H1 (cell line): Measurements from ENCODE around the gene FOSL1. TPM values are rescaled to one million over a fixed set of nuclear protein-coding genes. Genes with fewer than 3 reads are reported as not detected.

ENCODE experiments used
- BRCA1 ChIP-seq: IDR thresholded peaks from 2 replicates; pipeline ENCODE4 v1.6.1; 2012; ENCODE audit warnings: low read depth, low read length, improper control_type of control experiment
- CBX5 ChIP-seq: fragments of 300-800, 300-1000 bp; sonication (generic); IDR thresholded peaks from 2 replicates; pipeline ENCODE4 v1.7.1; 2016; ENCODE audit warnings: antibody characterized with exemption, low read length, low read depth
- CBX8 ChIP-seq: fragments of 300-800, 300-1000 bp; sonication (generic); IDR thresholded peaks from 2 replicates; pipeline ENCODE4 v1.7.1; 2016; ENCODE audit warnings: low read depth, low read length, borderline replicate concordance
- CEBPB ChIP-seq: IDR thresholded peaks from 2 replicates; pipeline ENCODE4 v1.6.1; 2012; ENCODE audit warnings: low read depth, low read length
- CHD1 ChIP-seq: IDR thresholded peaks from 2 replicates; pipeline ENCODE4 v1.6.1; 2012; ENCODE audit warnings: low read depth, low read length, improper control_type of control experiment
- CREB1 ChIP-seq: IDR thresholded peaks from 2 replicates; pipeline ENCODE4 v1.6.1; 2012; ENCODE audit warnings: inconsistent platforms
- E2F6 ChIP-seq: IDR thresholded peaks from 2 replicates; pipeline ENCODE4 v1.6.1; 2012; ENCODE audit warnings: inconsistent platforms
- EGR1 ChIP-seq: IDR thresholded peaks from 2 replicates; pipeline ENCODE4 v1.6.1; 2011; ENCODE audit warnings: low read depth, low read length, borderline replicate concordance
- EP300 ChIP-seq, 2 experiments: IDR thresholded peaks; 1 replicate in 1 of 2; 2 replicates in 1 of 2; pipeline ENCODE4 v1.6.1; 2011 to 2012; ENCODE audit warnings: low read depth in 2 of 2, low read length in 2 of 2, mild to moderate bottlenecking in 2 of 2, borderline replicate concordance in 1 of 2, inconsistent platforms in 1 of 2, moderate library complexity in 1 of 2
- GABPA ChIP-seq: IDR thresholded peaks from 2 replicates; pipeline ENCODE4 v1.6.1; 2011; ENCODE audit warnings: mild to moderate bottlenecking, low read length, moderate library complexity, borderline replicate concordance; ENCODE audit not compliant: insufficient read depth
- JUND ChIP-seq: IDR thresholded peaks from 2 replicates; pipeline ENCODE4 v1.6.1; 2011; ENCODE audit warnings: mild to moderate bottlenecking, improper control_type of control experiment, low read length
- MAFK ChIP-seq: IDR thresholded peaks from 2 replicates; pipeline ENCODE4 v1.6.1; 2012; ENCODE audit warnings: low read depth, mild to moderate bottlenecking, improper control_type of control experiment, low read length
- MAX ChIP-seq: IDR thresholded peaks from 2 replicates; pipeline ENCODE4 v1.6.1; 2012; ENCODE audit warnings: inconsistent platforms
- NANOG ChIP-seq: IDR thresholded peaks from 2 replicates; pipeline ENCODE4 v1.6.1; 2011; ENCODE audit warnings: low read length, low read depth, mild to moderate bottlenecking, inconsistent platforms; ENCODE audit not compliant: insufficient read depth, poor library complexity, severe bottlenecking
- POLR2A ChIP-seq, 2 experiments: IDR thresholded peaks; 1 replicate in 1 of 2; 2 replicates in 1 of 2; pipeline ENCODE4 v1.6.1; 2011; ENCODE audit warnings: low read depth in 2 of 2, low read length in 2 of 2, mild to moderate bottlenecking in 2 of 2; ENCODE audit errors: control extremely low read depth in 1 of 2
- RFX5 ChIP-seq: IDR thresholded peaks from 2 replicates; pipeline ENCODE4 v1.6.1; 2011; ENCODE audit warnings: low read depth, low read length, improper control_type of control experiment, borderline replicate concordance
- RNF2 ChIP-seq: fragments of 200-900, 300-1000 bp; sonication (generic); IDR thresholded peaks from 2 replicates; pipeline ENCODE4 v1.7.1; 2016; ENCODE audit warnings: borderline replicate concordance, low read depth, mild to moderate bottlenecking, antibody characterized with exemption, low read length; ENCODE audit not compliant: poor library complexity, severe bottlenecking; ENCODE audit errors: missing control alignments
- RXRA ChIP-seq: IDR thresholded peaks from 2 replicates; pipeline ENCODE4 v1.6.1; 2011; ENCODE audit warnings: low read depth, mild to moderate bottlenecking, low read length, moderate library complexity; ENCODE audit not compliant: insufficient read depth
- SIN3A ChIP-seq, 2 experiments: IDR thresholded peaks in 1 of 2; conservative IDR thresholded peaks in 1 of 2; 2 replicates each; pipeline ENCODE4 v1.6.1; 2011 to 2012; ENCODE audit warnings: low read length in 2 of 2, improper control_type of control experiment in 1 of 2, low read depth in 1 of 2, mild to moderate bottlenecking in 1 of 2
- SIRT6 ChIP-seq: IDR thresholded peaks from one replicate; pipeline ENCODE4 v1.7.1; 2012; ENCODE audit warnings: low read length, inconsistent platforms
- SP1 ChIP-seq: IDR thresholded peaks from 2 replicates; pipeline ENCODE4 v1.6.1; 2011; ENCODE audit warnings: low read depth, low read length
- SP4 ChIP-seq: IDR thresholded peaks from 2 replicates; pipeline ENCODE4 v1.6.1; 2012; ENCODE audit warnings: low read length, inconsistent platforms
- TAF1 ChIP-seq: IDR thresholded peaks from 2 replicates; pipeline ENCODE4 v1.6.1; 2011; ENCODE audit warnings: mild to moderate bottlenecking, low read depth, low read length
- TCF12 ChIP-seq: IDR thresholded peaks from 2 replicates; pipeline ENCODE4 v1.6.1; 2011; ENCODE audit warnings: low read depth, mild to moderate bottlenecking, low read length
- polyA plus RNA-seq, 7 experiments: library from polyadenylated mRNA; depleted of rRNA in 3 of 7; stranded (reverse) in 5 of 7; unstranded in 2 of 7; fragments of >200 nt in 5 of 7; fragments of 200-250 nt in 2 of 7; gene quantifications; 1 replicate in 5 of 7; 2 replicates in 1 of 7; 4 replicates in 1 of 7; pipeline versions ENCODE4 v1.2.1 to v1.2.3, GENCODE V29; 2011 to 2013; ENCODE audit warnings: missing spikeins in 2 of 7, mixed read lengths in 2 of 7
- total RNA-seq: library from RNA; stranded (reverse); fragmentation: NEBNext Ultra II Directional; extraction: Animal tissue kit (Norgen Biotek cat#: 25700); gene quantifications from 2 replicates; pipeline ENCODE4 v1.2.1, GENCODE V29; 2021

Gene FOSL1
- total and polyA plus RNA-seq, 2 of the 8 experiments (the other 6 are each of a cell fraction or from before 2014, with no cell fraction given) = 6.3 to 7.2 TPM

GRCh38 chr11:65891219-65892136 is 8.7 kb downstream of the FOSL1 start (continued):
- TF ChIP-seq CREB1 = no peak
- no peak for TF ChIP-seq EGR1
- TF ChIP-seq SP4 = no peak
- no peak; a peak in 1 of 3 replicates for TF ChIP-seq POLR2A (IDR thresholded peaks at IDR 0.05; ENCODE audit: control extremely low read depth in 1 of 2, low read depth in 2 of 2, low read length in 2 of 2)
- no peak for TF ChIP-seq CEBPB
- TF ChIP-seq CBX8 = no peak
- no peak for TF ChIP-seq GABPA
- TF ChIP-seq CHD1 = no peak
- TF ChIP-seq MAX = no peak
- TF ChIP-seq NANOG = no peak
- TF ChIP-seq BRCA1 = no peak
- TF ChIP-seq JUND = no peak
- TF ChIP-seq MAFK = no peak
- TF ChIP-seq RNF2 = no peak
- TF ChIP-seq TCF12 = no peak
- TF ChIP-seq TAF1 = peak; percentile 16; the same call in 1 of the 2 replicates
- no peak for TF ChIP-seq SIRT6
- no peak for TF ChIP-seq SP1
- TF ChIP-seq EP300 (IDR thresholded peaks at IDR 0.05; ENCODE audit: borderline replicate concordance in 1 of 2, low read depth in 2 of 2, low read length in 2 of 2) = no peak
- TF ChIP-seq CBX5 = no peak
- TF ChIP-seq SIN3A (conservative IDR thresholded peaks at IDR 0.05 in 1 of 2, IDR thresholded peaks at IDR 0.05 in 1 of 2; ENCODE audit: low read depth in 1 of 2, low read length in 2 of 2) = 0 out of 4 replicates have a peak, but pooled peaks of 1 of the 2 experiments have one; percentile 47
- TF ChIP-seq E2F6 = no peak
- no peak for TF ChIP-seq RXRA
- no peak for TF ChIP-seq RFX5
